HG02938 (cell line): Measurements from ENCODE around the gene CDH3.

ENCODE experiments used
- ATAC-seq: cut with Tn5 transposase; IDR thresholded peaks from one replicate; pipeline ENCODE4 v1.9.1; 2021; ENCODE audit warnings: mild to moderate bottlenecking, moderate library complexity; ENCODE audit not compliant: unreplicated experiment

The CDH3 gene

DNA sequence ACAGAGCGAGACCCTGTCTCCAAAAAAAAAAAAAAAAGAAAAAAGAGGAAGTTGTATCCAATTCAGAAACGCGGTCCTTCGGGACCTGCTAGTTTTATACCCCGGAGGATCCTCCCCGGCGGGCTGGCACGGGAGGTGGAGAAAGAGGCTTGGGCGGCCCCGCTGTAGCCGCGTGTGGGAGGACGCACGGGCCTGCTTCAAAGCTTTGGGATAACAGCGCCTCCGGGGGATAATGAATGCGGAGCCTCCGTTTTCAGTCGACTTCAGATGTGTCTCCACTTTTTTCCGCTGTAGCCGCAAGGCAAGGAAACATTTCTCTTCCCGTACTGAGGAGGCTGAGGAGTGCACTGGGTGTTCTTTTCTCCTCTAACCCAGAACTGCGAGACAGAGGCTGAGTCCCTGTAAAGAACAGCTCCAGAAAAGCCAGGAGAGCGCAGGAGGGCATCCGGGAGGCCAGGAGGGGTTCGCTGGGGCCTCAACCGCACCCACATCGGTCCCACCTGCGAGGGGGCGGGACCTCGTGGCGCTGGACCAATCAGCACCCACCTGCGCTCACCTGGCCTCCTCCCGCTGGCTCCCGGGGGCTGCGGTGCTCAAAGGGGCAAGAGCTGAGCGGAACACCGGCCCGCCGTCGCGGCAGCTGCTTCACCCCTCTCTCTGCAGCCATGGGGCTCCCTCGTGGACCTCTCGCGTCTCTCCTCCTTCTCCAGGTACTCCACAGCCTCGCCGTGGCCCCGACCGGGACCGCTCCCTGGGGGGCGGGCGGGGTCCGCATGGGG, at the start of gene CDH3:
Gene CDH3 (plus strand): TSS at position 596 of the 779 bp plus-strand sequence. CDS start 70 bp downstream, at position 666.
- no peak for ATAC-seq

DNA sequence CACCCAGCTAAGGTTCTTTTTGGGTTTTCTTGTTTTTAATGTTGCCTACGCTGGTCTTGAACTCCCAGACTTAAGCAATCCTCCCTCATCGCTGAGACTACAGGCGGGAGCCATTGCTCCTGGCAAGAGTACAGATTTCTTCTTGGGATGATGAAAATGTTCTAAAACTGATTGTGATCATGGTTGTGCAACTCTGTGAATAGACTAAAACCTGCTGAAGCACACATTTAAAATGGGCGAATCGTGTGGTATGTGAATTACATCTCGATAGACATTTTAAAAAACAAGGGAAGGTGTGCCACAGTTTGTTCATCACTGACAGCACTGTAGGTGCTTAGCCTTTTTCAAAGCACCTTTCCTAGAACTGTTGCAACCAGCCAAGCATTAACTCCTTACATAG, 48.8 kb upstream of the CDH3 start:
- ATAC-seq = no peak

GRCh38 chr16:68599586-68599985, 45.5 kb upstream of the CDH3 start:
- ATAC-seq = no peak

DNA sequence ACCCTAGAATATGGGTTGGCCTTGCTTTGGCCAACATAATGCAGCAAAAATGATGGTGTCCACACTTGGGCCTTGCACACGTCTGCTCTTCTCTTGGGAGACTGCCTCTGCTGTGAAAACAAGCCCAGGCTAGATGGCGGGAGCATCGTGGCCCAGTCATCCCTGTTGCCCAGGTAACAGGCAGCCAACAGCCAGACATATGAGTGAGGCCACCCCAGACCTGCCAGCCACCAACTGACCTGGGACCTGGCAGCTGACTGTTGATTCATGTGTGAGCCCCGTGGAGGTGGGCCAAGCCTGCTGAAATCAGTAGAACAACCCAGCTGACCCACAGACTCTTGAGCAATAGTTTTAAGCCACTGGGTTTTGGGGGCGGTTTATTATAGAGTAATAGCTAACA, 39.4 kb upstream of the CDH3 start:
- no peak for ATAC-seq

DNA sequence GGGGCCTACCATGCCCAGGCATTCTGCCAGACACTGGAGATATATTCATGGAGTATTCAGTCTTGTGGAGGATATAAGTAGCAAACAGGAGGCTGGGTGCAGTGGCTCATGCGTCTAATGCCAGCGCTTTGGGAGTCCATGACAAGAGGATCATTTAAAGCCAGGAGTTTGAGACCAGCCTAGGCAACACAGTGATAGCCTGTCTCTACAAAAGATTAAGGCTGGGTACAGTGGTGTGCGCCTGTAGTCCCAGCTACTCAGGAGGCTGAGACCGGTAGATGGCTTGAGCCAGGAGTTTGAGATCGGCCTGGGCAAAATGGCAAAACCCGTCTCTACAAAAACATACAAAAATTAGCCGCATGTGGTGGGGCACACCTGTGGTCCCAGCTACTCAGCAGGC, 37.7 kb upstream of the CDH3 start:
- no peak for ATAC-seq

GRCh38 chr16:68608330-68608729, 36.8 kb upstream of the CDH3 start:
- no peak for ATAC-seq

DNA sequence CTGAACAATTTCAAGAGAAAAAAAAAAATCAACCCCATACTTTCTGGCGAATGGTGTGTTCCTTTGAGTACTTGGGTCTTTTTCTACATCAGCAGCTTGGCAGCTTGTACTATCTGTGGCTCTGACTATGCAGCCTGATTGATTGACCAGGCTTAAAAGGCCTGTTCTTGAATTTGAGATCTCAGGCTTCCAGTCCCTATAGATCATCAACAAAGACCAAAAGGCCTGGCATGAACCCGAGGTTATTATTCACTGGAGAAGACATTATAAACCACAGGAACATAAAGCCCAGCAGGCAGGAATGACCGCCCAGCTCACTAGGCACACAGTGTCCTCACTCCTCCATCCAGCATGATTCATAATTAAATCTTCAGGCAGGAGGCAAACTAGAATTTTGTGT, 32.1 kb upstream of the CDH3 start:
- no peak for ATAC-seq

- no peak for ATAC-seq
Observed at GRCh38 chr16:68617734-68618133, 27.4 kb upstream of the CDH3 start.

DNA sequence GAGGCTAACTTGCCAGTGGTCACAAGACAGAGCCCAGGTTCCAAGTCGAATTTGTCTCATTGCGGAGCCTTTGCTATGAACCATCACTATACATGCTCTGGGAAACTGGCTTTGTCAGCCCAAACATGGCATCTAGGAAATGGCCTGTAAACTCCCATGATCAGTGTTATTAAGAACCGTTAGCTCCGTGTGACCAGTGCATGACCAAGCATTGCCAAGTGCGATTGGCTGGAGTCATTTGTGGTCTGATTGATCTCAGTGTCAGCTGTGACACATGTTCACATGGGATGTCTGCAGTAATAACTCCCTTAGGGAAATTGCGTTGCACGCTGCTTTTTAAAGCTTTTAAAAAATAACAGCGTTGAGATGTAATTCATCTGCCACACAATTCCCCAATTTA, 18.6 kb upstream of the CDH3 start:
- ATAC-seq = no peak

DNA sequence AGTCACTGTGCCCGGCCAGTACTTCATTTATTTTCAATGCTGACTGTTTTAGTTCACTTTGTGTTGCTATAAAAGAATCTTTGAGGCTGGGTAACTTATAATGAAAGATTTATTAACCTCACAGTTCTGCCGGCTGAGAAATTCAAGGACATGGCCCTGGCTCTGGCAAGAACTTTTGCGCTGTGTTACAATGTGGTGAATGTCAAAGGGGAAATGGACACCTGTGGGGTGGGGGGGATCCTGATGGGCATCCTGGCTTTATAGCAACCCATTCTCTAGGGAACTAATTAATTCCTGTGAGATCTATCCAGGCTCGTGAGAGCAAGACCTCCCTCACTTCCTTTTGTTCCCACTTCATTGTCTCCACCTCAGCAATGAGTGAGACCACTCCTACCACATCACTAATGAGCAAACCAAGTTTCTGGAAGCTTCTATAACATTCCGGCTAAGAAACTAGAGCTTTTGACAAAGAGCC, 17.1 kb upstream of the CDH3 start:
- no peak for ATAC-seq

DNA sequence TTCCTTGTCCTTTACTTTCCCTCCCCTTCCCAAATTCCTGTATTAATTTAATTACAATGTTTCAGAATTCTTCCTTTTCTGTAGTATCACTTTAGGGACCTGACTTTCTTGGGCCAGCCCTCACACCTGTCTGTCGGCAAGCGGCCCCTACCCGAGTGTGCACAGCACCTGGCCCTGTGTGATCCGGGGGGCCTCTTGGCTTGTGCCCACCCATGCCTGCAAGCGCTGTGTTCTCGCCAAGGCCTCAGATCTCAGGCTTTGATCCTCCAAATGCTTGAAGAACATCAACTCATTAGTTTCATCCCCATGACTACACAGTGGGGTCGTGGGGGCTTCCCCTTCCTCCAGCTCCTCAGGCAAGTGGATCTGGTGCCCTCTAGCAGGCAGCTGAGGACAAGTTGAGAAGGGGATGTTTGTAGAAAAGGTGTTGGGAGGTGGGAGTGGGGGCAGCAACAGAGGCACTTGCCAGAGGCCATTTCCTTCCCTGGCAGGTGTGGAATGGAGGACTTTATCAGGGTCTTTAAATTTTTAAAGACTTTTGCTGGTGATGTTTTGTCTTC, 15.7 kb upstream of the CDH3 start:
- no peak for ATAC-seq

DNA sequence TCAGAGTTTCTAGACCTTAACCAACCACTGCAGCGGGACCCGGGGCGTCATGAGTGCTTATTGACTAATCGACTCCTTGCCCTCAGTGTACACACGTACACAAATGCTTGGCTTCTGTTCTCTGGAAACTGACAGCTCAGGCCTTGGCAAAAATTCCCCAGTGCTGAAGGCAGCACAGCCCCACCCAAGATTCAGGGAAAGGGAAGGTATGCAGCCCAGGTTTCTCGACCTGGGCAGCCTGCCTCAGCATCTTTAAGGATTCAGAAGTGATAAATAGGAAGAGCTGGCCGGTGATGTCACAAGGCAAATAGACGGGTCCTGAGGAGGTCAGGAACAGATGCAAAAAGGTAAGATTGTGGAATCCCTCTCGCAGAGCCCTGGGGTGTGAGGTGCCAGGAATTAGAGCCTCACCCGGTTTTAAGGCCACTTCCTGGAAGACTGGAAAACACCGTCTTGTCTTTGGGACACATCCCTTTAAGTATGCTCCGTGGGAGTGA, 9.0 kb upstream of the CDH3 start:
- ATAC-seq = no peak

GRCh38 chr16:68636818-68637217, 8.3 kb upstream of the CDH3 start:
- ATAC-seq = no peak

- no peak for ATAC-seq
Observed at GRCh38 chr16:68640972-68641371, 4.1 kb upstream of the CDH3 start.

DNA sequence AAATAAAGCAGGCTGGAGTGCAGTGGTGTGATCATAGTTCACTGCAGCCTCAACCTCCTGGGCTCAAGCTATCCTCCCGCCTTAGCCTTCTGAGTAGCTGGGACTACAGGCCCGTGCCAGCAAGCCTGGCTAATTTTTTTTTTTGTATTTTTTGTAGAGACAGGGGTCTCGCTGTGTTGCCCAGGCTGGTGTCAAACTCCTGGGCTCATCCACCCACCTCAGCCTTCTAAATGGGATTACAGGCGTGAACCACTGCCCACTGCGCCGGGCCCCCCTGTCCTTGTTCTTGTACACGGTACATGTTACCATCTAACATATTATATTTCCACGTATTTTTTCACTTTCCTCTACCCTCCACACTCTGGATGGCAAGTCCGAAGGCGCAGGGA, 3.1 kb upstream of the CDH3 start:
- ATAC-seq = no peak

DNA sequence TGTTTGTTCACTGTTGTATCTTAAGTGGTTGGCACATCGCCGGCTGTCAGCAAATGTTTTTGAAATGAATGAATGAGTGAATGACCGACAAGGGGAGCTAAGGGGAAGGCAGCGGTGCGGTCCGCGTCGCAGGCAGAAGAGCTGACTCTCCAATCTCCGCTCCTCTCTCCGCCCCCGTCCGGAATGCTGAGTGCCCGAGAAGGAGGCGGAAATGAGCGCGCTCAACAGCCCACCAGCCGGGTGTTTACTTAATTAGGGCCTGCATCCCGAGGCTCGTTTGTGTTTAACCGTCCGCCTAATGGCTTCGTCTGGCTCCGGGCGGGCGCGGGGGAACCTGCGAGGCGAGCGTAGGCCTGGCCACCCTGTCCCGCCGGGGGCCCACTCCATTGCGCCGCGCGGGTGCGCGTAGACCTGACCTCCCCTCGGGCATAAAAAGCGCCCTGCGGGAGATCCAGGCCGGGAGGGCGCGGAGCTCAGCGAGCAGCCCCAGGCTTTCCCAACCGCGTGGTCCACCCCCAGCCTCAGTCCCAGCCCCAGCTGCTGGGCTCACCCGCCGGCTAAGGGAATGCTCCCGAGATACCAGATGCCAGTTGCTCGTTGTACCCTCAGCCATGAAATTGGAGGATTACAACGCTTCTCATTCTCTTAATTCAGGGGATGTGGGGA, 2.5 kb upstream of the CDH3 start:
- ATAC-seq = no peak

DNA sequence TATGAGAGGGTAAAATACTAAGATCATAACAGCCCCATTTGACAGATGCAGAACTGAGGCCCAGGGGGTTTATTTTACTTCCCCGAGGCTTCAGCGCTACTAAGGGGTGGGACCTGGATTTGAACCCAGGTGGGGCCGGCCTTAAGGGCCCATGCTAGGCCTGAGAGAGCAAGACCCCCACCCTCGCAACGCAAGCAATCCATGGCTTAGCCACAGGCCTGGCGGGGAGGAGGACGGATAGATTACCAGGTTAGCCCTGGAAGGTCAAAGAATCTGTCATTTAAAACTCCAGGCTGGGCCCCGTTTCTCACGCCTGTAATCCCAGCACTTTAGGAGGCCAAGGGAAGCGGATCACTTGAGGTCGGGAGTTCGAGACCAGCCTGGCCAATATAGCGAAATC, 1.9 kb upstream of the CDH3 start:
- ATAC-seq = no peak

- ATAC-seq = no peak
Observed at GRCh38 chr16:68643847-68644246, 1.3 kb upstream of the CDH3 start.

- no peak for ATAC-seq
Observed at GRCh38 chr16:68644296-68644695, 814 bp upstream of the CDH3 start.

GRCh38 chr16:68645494-68646388, 631 bp downstream of the CDH3 start:
- ATAC-seq = no peak
